Umbilical cord (tissue), 2 donors: ENCODE data around the gene POLE2. TPM values are rescaled to one million over a fixed set of nuclear protein-coding genes. Genes with fewer than 3 reads are reported as not detected.
A peak's percentile ranks its signal among the peaks of the same experiment; 100 is the strongest.
"Not testable (repeated sequence)": the region's sequence is repeated elsewhere in the genome, so short reads cannot be mapped to it uniquely, and the experiment has no call there.

Source experiments
- DNase-seq: peaks from one replicate; pipeline ENCODE4 v3.0.0-alpha.2; 2015; ENCODE audit warnings: low spot score
- total RNA-seq: library from RNA; depleted of rRNA; stranded (reverse); fragments of >200 nt; gene quantifications from one replicate; pipeline ENCODE4 v1.2.3, GENCODE V29; 2014; ENCODE audit warnings: low replicate concordance; ENCODE audit not compliant: insufficient read depth

The POLE2 gene, protein sequence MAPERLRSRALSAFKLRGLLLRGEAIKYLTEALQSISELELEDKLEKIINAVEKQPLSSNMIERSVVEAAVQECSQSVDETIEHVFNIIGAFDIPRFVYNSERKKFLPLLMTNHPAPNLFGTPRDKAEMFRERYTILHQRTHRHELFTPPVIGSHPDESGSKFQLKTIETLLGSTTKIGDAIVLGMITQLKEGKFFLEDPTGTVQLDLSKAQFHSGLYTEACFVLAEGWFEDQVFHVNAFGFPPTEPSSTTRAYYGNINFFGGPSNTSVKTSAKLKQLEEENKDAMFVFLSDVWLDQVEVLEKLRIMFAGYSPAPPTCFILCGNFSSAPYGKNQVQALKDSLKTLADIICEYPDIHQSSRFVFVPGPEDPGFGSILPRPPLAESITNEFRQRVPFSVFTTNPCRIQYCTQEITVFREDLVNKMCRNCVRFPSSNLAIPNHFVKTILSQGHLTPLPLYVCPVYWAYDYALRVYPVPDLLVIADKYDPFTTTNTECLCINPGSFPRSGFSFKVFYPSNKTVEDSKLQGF
- 43.1 TPM for total RNA-seq

DNA sequence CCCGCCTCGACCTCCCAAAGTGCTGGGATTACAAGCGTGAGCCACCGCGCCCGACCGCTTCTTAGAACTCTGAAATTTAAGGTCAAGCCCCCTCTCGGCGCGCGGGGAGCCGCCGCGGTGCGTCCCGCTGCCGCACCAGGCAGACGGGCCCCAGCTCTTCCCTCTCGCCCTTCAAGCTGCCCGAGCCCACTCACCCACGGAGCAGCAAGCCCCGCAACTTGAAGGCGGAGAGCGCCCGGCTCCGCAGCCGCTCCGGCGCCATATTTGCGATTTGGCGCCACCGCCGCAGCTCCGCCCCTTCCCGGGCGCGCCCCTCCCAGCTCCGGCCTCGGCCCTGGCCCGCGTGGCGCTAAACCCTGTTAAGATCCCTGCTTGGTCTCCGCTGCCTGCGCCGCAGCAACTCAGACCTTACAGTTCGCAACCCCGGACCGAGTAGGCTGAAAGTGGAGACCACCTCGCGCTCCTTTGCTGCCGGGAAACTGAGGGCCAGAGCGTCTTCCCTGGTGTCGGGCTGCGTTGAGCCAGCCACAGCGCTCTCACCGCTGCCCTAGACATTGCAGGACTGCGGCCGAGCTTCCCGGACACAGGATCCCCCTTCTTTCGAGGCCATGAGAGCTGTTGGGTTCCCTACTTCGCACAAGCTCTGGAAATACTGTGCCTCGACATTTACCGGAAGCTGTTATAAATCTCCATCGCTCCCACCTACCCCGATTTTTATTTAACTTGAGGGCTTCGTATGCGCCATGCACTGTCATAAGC is at the start of gene POLE2:
POLE2 (minus strand) TSS at position 273 of the 759 bp plus-strand sequence; CDS start at position 262, 11 bp downstream.
- peak; percentile 74 for DNase-seq

DNA sequence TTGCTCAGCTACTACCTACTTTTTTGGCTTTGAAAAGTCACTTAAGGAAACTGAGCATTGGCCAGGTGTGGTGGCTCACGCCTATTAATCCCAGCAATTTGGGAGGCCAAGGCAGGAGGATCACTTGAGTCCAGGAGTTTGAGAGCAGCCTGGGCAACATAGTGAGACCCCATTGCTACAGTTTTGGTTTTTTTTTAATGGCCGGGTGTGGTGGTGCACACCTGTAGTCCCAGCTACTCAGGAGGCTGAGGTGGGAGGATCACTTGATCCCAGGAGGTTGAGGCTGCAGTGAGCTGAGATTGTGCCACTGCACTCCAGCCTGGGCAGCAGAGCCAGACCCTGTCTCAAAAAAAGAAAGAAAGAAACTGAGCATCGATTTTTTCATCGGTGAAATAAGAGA is 47.7 kb upstream of the POLE2 start:
- not testable (repeated sequence) for DNase-seq

DNA sequence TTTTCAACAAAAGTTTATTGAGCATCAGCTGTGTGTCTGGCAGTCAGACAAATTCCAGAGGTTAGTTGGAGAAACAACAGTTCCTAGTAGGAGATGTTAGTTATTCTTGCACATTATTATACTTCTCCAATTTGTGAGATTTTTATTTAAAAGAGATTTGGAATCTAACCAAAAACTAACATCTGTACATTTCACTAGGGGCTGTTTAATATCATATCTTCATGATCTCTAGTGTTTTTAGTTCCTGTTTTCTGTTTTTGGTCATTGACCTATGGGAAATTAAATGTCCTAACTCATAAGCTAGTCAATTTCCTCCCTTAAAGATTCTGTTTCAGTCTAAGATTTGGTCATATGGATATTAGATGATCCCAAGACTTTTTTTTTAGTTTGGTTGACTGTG is 45.8 kb upstream of the POLE2 start:
- no peak for DNase-seq

DNA sequence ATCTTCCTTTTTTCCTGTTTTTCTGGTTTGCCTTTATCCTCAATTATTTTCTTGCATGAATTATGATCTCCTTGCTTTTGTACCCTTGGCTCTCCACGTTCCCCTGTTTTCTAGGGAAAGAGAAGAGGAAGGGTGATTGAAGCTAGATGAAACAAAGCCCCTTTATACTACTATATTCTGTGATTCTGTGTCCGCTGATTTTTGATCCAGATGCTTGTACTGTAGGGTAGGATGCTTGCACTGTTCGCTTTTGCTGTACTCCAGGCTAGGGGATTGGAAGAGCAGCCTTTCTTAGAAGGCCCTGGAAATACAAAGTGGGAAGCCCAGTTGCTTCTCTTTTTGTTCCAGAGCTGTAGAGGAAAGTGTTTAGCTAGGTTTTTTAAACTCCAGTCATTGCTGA is 44.9 kb upstream of the POLE2 start:
- DNase-seq: no peak

DNA sequence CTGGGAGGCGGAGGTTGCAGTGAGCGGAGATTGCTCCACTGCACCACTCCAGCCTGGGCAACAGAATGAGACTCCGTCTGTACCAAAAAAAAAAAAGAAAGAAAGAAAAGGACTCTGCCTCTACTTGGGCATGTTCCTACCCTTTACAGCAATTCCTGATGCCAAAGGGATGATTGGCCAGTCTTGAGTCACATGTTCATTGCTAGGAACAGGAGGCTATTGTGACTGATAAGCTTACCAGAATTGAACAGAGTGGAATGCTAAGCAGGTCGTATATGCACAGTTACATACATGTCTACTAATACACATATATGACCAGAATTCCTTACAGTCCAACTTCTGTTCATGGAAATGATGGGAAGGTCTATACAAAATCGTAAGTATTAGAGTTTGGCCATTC is 39.2 kb upstream of the POLE2 start:
- DNase-seq: no peak

DNA sequence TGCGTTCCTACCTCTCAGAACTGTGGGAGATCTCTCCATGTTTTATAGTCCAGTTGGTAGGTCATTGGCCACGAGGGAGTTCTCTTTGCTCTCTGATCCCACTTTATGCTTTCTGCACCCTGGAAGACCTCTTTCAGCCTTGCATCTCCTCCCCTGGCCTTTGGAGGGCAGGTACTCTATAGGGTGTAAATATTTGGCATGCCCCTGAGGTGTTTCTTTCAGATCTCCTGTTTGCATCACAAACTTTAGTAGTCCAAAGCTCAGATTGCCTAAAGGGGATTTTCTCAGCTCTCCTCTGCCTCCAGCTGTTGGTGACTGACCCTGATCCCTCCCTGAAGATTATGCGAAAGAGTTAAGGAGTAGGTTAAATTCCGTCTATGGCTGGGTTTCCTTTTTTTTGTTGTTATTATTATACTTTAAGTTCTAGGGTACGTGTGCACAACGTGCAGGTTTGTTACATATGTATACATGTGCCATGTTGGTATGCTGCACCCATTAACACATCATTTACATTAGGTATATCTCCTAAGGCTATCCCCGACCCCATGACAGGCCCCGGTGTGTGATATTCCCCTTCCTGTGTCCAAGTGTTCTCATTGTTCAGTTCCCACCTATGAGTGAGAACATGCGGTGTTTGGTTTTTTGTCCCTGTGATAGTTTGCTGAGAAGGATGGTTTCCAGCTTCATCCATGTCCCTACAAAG is 33.9 kb upstream of the POLE2 start:
- DNase-seq: not testable (repeated sequence)

DNA sequence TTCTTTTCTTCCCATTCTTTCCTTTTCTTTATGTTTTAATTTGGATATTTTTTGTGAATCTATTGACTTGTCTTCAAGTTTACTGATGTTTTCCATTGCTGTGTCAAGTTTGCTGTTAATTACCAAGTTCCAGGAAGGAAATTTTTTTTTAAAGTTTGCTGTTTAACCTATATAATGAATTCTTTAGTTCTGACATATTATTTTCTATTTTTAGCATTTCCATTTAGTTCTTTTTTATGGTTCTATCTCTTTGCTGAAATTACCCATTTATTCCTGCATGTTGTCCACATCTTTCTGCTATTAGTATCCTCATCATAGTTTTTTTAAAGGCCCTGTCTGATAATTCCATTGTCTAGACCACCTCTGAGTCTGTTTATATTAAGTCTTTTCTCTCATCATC is 32.7 kb upstream of the POLE2 start:
- DNase-seq: no peak

DNA sequence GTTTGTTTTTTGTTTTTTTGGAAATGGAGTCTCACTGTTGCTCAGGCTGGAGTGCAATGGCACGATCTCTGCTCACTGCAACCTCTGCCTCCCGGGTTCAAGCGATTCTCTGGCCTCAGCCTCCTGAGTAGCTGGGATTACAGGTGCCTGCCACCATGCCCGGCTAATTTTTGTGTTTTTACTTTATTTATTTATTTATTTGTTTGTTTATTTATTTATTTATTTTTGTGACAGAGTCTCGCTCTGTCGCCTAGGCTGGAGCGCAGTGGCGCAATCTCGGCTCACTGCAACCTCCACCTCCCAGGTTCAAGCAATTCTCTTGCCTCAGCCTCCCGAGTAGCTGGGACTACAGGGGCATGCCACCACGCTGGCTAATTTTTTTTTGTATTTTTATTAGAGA is 23.0 kb upstream of the POLE2 start:
- not testable (repeated sequence) for DNase-seq

DNA sequence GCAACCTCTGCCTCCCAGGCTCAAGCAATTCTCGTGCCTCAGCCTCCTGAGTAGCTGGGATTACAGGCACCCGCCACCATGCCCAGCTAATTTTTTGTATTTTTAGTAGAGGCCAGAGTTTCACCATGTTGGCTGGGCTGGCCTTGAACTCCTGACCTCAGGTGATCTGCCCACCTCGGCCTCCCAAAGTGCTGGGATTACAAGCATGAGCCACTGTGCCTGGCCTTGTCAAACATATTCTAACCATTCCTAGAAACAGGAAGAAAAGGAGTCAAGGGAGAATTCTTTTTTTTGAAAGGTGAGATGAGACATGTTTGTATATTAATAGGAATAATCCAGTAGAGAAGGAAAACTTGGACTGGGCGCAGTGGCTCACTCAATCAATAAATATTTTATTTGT is 16.5 kb upstream of the POLE2 start:
- DNase-seq: not testable (repeated sequence)

DNA sequence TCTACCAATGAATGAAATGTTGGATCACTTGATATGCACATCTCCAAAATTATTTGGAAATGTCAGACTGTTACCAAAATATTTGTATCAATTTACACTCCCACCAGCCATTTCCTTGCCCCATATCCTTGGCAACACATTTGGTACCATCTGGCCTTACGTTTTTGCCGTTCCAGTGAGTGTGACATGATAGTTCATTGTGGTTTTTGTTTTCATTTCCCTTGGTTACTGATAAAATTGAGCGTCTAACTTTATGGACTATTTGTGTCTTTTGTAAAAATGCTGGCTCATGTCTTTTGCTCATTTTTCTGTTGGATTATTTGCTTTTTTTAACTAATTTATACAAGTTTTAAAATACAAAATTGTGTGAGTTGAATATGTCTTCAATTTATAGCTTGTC is 16.0 kb upstream of the POLE2 start:
- no peak for DNase-seq

DNA sequence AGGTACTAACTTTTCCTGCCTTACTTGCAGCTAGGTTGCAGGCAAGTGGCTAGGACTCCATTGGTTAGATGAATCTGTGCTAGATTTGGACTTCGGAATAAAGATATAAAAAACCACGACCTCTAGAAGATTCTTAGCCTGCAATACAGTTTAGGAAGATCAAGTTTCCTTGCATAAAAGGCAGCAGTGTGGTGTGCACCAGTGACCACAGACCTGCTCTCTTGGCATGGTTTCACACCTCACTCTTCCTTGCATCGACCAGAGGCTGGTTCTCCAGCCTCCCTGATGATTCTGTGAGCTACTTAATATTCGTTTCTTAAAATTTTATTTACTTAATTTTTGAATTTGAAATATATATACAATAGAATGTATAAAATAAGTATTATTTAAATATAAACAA is 14.7 kb upstream of the POLE2 start:
- no peak for DNase-seq

DNA sequence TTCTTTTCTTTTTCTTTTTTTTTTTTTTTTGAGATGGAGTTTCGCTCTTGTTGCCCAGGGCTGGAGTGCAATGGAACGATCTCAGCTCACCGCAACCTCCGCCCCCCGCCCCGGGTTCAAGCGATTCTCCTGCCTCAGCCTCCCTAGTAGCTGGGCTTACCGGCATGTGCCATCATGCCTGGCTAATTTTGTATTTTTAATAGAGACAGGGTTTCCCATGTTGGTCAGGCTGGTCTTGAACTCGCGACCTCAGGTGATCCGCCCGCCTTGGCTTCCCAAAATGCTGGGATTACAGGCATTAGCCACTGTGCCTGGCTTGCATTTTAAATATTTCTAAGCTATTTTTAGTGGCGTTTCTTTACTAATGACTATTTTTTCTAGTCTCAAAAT is 5.7 kb upstream of the POLE2 start:
- DNase-seq: not testable (repeated sequence)

DNA sequence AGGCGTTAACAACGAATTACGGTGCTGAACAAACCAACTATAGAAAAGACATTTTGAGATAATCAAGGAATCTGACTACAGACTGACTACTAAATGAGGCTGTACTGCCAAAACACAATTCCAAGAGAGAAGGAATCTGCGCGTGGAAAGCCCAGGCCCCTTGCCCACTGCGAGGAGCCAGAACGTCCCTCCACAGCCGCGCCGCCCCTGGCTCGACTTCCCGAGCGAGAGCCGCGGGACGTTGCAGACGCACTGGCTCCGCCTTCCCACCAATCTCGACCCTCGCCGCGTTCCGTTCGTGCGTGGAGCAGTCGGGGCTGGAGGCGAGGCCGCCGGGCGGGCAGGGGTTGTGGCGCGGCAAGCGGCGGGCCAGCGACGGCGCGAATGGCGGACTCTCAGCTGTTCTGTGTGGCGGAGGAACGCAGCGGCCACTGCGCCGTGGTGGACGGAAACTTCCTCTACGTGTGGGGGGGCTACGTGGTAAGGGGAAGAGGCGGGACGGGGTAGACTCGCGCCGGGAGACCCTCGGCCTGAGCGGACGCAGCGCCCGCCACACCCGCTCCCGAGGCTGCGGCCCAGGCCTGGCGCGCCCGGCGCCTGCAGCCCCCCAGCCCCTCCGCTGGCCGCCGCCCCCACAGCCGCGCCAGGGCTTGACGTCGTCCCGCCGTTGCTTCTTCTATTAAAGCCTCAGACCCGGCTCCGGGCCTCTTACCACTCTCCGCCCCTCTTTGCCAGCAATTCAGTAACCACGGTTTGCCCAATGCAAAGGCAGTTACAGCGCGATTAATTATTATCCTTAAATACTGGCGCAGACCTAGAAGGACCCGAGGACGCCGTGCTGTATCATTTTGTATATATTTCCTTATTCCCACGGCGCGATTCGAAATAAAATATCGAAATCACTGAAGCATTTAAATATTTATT is 5.1 kb upstream of the POLE2 start, which contains the start of gene KLHDC1:
KLHDC1 (plus strand) TSS at position 310 of the 924 bp plus-strand sequence; CDS start at position 385, 75 bp downstream.
- peak; percentile 92 for DNase-seq

DNA sequence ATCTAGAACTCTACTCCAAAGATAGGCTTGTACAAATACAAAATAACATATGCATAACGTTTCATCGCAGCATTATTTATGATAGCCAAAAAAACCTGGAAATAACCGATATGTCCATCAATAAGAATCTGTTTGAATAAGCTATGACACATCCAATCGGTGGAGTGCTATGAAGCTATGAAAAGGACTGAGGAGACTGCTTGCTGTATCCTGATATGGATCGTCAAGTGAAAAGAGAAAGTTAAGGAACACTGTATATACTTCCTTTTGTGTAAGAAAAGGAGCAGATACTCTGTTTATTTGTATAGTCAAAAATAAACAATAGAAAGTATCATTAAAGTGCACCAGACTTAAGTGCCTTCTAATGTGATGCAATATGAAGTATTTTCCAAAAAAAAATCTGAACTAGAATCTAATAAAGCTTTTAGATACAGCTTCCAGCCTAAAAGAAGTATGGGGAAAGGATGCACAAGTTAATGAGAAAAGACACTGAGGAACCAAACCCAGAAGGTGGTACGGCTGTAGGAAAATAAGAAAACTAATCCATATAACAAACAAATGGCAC is 4.3 kb upstream of the POLE2 start:
- DNase-seq: no peak

DNA sequence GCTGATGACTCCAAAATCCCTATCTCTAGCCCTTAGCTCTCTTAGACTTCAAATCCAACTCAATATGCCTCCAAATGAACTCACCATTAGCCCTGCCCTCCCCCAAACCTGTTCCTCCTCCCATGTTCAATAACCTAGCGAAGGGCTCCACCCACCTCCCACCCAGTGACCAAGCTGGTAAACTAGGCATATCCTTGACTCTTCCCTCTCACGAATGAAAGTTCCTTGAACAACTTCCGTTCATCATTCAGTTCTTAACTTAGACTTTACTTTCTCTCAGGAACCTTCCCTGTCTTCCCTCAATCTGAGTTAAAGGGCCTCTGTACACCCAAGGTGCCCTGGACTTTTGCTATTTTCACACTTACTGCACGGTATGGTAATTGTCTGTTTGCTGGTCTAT is 3.0 kb upstream of the POLE2 start:
- no peak for DNase-seq

DNA sequence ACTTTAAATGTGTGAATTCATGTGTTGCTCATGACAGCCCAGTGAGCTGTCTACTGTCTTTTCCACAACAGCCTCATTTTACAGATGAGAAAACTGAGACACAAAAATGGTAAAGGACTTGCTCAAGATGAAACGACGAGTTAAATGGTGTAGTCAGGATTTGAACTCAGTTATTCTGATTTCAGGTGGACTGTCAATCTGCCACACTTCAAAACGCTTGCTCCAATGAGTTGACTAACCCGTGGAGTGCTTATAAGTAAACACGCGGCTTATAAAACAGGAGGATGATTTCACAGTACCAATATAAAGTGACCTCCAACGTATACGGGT is 652 bp upstream of the POLE2 start:
- DNase-seq: no peak

DNA sequence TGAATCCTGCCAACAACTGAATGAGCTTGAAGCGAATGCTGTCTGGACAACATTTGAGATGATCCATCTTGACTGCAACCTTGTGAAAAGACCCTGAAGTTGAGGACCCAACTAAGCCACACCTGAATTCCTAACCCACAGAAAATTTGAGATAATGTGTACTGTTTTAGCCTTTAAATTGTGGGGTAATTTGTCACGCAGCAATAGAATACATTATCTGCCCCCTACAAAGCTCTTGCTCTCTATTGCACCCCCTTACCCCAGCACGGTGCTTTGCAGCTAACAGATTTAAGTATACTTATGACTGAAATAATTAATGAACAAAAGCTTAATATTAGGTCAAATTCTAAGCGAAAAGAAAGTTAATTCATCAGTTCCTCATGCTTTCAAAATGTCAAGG is 1.6 kb downstream of the POLE2 start:
- DNase-seq: no peak

DNA sequence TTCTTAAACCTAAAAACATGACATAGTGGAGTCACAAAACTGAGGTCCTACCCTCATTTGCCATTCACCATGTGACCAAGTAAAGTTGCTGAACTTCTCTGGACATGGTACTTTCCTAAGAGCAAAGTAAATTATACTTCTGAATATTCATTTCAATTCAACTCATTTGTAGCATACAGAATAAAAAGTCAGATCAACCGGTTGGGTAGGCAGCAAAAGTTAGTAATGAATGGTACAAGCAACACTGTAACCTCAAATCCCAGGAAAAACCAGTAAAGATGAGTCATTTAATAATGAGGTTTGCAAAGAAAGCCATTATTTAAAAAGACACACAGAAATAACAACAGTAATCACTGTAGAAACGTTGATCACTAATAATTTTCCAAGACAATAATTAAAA is 8.7 kb downstream of the POLE2 start:
- no peak for DNase-seq

DNA sequence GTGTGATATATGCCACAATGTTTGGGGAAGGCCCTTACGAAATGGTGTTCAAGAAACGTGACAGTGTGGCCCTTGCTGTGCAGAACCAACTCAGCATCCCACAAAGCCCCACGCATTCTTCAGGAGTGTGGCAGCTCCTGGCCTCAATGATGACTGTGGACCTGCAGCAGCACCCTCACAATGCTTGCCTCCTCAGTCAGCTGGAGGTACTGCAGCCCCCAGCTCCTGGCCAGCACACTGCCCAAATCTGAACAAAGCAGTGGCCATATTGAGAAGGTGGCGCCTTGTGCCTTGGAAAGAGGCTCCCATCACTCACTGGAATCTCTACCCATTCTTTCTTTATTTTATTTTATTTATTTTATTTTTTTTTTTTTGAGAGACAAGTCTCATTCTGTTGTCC is 10.4 kb downstream of the POLE2 start:
- DNase-seq: no peak

DNA sequence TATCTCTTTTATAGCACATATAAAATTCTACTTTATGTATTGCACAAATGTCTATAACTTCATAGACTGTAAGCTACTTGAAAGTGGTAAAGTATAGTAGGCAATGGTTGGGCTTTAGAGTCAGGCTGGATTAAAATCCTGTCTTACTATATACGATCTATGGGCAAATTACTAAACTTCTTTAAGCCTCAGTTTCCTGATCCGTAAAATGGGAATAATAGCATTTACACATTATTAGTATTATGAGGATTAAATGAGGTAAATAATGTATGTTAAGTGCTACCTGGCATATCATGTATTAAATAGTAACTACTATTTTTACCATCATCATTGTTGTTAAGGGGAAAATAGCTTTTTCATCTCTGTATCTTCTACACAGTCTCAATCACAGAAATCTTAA is 14.4 kb downstream of the POLE2 start:
- DNase-seq: no peak

DNA sequence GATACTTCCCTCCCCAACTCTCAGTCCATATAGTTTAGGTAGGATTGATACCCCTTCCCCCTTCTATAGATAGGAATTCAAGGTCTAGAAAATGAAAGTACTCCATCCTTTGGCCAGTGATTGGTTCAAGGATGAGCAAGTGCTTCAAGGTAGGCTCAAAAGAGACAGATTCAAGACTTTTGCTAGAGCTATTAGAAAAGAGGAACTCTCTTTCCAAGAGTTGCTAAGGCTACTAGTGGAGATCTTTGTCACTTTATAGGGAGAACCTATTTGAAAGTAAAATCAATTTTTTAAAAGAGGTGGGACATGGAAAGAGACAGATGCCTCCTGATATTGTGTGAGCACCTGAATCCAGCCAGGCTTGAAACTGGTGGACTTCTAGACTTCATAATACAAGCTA is 17.5 kb downstream of the POLE2 start:
- no peak for DNase-seq
